Measurements from ENCODE around the gene CCDC92. TPM values are rescaled to one million over a fixed set of nuclear protein-coding genes. Genes with fewer than 3 reads are reported as not detected.
"Not testable (repeated sequence)": the region's sequence is repeated elsewhere in the genome, so short reads cannot be mapped to it uniquely, and the experiment has no call there.

Gene CCDC92
- total RNA-seq, 1 experiment from 2014 or later: 7.4 TPM

DNA sequence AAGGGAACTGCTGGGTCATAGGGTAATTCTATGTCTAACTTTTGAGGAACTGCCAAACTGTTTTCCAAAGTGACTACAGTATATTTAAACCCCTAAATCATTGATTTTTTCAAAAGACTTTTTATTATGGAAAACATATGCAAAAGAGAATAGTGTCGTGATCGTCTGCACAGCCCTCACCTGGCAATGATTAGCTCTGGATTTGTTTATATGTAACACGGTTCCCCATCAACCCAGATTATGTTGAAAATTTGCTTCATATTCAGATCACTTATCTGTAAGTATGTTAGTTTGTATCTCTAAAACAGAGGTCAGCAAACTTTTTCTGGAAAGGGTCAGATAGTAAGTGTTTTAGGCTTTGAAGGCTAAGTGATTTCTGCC, 52.7 kb downstream of the CCDC92 start:
- H3K27me3 ChIP-seq: no peaks in the 10 kb centered on the region
- no peaks in the 10 kb centered on the region for H3K9me3 ChIP-seq
- no peak for DNase-seq
- H3K36me3 ChIP-seq: no peaks in the 10 kb centered on the region
- H3K4me3 ChIP-seq: no peak overlapping the region

DNA sequence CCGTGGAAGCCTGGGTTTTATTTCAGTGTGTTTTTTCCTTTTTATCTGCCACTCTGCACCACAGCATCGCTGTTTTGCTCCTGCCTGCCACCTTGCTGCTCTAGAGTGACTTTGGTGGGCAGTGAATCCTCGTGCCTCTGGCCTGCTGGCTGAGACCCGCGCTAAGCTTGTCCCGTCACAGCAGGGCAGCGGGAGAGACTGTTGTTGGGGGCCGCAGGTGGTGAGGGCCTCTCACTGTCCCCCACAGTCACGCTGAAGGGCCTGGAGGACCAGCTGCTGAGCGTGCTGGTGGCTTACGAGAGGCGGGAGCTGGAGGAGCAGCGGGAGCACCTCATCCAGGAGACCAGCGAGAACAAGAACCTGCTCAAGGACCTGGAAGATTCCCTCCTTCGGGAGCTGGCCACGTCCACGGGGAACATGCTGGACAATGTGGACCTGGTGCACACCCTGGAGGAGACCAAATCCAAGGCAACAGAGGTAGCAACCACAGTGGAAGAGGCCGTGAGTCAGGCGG, 55.2 kb downstream of the CCDC92 start:
- H3K27me3 ChIP-seq: no peaks in the 10 kb centered on the region
- H3K4me3 ChIP-seq: no peak overlapping the region
- no peak for DNase-seq
- H3K9me3 ChIP-seq: no peaks in the 10 kb centered on the region
- no peaks in the 10 kb centered on the region for H3K36me3 ChIP-seq

DNA sequence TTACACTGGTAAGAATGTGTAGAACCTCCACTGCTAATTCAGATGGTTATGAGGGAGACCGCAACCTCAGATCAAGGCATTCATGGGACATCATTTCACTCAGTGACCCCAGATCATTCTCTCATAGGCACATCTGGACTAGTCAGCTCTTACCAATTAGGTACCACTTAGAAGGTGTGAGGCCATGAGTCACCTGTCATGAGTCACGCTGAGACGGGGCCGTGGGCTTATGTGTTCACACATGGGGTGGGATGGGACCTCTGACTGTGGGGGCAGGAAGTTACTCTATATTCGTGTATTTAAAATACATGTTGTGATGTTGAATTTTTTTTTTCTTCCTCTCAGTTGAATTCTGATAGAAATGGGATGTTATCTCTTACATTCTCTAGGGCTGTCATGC, 55.9 kb downstream of the CCDC92 start:
- Histone ChIP-seq H3K4me3 (no peak overlapping the region), H3K36me3 (no peaks in the 10 kb centered on the region), H3K27me3 (no peaks in the 10 kb centered on the region), H3K9me3 (no peaks in the 10 kb centered on the region)
- peak; percentile 23 for DNase-seq

DNA sequence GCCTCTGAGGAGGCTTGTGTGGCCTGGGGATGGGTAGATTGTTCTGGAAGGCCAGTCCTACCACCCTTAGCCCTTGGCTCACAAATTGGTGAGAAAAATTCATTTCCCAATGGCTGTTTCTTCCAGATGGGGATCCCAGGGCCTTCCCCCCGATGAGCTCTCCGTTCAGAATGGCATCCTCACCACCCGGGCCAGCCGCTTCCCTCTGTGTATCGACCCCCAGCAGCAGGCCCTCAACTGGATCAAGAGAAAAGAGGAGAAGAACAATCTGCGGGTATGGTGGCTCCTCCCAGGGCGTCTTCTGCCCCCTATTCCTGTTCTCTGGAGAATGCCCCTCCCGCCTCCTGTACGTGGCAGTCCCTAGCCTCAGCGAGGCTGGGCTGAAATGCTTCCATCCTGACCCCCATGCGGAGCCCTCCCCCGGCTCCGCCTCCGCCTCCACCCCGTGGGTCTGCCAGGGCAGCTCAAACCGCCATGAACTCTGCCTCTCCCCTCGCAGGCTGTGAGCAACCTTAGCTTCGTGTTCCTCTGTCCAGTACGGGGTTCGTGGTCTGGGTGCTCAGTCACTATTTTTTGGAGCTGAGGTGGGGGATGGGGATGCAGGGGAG, 57.8 kb downstream of the CCDC92 start:
- no peak for DNase-seq
- H3K27me3 ChIP-seq: no peaks in the 10 kb centered on the region
- no peaks in the 10 kb centered on the region for H3K9me3 ChIP-seq
- no peak overlapping the region for H3K4me3 ChIP-seq
- H3K36me3 ChIP-seq: no peaks in the 10 kb centered on the region

DNA sequence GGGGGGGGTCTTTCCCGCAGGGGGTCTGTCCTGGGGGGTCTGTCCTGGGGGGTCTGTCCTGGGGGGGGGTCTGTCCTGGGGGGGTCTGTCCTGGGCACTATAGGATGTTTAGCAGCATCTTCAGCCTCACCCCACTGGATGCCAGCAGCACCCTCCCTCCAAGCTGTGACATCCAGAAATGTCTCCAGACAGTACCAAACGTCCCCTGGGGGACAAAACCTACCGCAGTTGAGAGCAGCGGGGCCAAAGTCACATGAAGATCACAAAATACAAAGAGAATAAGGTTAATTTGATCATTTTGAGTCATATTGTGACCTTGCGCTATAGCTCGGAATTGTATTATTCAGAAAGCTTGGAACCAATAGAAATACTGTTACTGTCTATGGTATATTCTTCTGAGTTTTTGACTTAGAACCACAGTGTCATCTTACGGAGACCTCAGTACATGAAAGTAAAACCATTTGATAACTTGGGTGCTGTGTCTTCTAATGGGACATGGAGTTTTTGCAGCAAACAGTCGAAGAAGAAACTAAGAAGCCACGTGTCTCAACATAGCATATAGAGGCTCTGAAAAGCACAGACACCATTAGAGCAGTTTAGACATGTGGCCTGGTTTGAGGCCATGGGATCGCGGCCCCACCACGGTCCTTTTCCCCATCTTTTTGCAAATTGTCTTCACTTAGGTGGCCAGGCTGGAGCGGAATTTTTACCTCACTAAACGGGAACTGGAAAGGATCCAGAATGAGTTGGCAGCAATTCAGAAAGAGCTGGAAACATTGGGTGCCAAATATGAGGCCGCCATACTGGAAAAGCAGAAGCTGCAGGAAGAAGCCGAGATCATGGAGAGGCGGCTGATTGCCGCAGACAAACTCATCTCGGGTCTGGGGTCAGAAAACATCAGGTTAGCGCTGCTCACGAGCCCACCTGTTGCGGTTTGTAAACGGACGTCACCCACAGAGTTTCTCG, 59.9 kb downstream of the CCDC92 start:
- H3K27me3 ChIP-seq: no peaks in the 10 kb centered on the region
- no peak for DNase-seq
- H3K9me3 ChIP-seq: no peaks in the 10 kb centered on the region
- no peak overlapping the region for H3K4me3 ChIP-seq
- no peaks in the 10 kb centered on the region for H3K36me3 ChIP-seq

DNA sequence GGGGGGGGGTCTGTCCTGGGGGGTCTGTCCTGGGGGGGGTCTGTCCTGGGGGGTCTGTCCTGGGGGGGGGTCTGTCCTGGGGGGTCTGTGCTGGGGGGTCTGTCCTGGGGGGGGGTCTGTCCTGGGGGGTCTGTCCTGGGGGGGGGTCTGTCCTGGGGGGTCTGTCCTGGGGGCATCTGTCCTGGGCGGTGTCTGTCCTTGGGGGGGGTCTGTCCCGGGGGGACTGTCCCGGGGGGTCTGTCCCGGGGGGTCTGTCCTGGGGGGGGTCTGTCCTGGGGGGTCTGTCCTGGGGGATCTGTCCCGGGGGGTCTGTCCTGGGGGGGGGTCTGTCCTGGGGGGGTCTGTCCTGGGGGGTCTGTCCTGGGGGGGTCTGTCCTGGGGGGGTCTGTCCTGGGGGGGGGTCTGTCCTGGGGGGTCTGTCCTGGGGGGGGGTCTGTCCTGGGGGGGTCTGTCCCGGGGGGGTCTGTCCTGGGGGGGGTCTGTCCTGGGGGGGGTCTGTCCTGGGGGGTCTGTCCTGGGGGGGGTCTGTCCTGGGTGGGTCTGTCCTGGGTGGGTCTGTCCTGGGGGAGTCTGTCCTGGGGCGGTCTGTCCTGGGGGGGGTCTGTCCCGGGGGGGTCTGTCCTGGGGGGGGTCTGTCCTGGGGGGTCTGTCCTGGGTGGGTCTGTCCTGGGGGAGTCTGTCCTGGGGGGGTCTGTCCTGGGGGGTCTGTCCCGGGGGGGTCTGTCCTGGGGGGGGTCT, 60.8 kb downstream of the CCDC92 start:
- H3K27me3 ChIP-seq, H3K9me3 ChIP-seq, H3K4me3 ChIP-seq, H3K36me3 ChIP-seq, DNase-seq: not testable (repeated sequence)

DNA sequence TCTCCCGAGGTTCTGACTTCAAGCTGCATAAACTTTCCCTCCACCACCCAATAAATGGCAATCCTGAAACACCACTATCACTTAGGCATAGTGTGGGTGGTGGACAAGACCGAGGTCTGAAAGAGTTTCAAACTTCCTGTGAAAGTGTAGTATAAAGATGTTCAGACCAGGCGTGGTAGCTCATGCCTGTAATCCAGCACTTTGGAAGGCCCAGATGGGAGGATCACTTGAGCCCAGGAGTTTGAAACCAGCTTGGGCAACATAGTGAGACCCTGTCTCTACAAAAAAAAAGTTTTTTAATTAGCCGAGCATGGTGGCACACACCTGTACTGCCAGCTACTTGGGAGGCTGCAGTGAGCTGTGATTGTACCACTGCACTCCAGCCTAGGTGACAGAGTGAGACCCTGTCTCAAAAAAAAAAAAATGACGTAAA, 61.9 kb downstream of the CCDC92 start:
- no peaks in the 10 kb centered on the region for H3K27me3 ChIP-seq
- no peak for DNase-seq
- H3K9me3 ChIP-seq: no peaks in the 10 kb centered on the region
- H3K4me3 ChIP-seq: no peak overlapping the region
- no peaks in the 10 kb centered on the region for H3K36me3 ChIP-seq

DNA sequence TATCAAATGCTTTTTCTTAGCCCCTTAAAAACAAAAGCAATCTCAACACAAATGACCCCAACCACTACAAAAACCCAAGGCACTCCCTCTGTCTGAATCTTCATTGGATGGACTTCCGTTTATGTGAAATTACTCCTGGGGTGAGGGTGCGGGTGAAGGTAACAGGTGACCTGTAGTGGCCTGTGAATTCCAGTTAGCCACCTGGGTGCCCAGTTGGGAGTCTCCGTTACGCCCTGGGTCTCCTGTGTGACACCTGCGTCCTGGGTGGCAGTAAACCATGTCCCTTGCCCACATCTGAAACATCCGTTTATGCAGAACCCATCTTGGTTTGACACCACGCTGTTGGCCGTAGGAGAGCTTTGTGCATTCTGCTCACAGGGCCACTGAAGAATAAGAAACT, 62.6 kb downstream of the CCDC92 start:
- Histone ChIP-seq H3K4me3 (no peak overlapping the region), H3K27me3 (no peaks in the 10 kb centered on the region), H3K9me3 (no peaks in the 10 kb centered on the region), H3K36me3 (no peaks in the 10 kb centered on the region)
- no peak for DNase-seq

DNA sequence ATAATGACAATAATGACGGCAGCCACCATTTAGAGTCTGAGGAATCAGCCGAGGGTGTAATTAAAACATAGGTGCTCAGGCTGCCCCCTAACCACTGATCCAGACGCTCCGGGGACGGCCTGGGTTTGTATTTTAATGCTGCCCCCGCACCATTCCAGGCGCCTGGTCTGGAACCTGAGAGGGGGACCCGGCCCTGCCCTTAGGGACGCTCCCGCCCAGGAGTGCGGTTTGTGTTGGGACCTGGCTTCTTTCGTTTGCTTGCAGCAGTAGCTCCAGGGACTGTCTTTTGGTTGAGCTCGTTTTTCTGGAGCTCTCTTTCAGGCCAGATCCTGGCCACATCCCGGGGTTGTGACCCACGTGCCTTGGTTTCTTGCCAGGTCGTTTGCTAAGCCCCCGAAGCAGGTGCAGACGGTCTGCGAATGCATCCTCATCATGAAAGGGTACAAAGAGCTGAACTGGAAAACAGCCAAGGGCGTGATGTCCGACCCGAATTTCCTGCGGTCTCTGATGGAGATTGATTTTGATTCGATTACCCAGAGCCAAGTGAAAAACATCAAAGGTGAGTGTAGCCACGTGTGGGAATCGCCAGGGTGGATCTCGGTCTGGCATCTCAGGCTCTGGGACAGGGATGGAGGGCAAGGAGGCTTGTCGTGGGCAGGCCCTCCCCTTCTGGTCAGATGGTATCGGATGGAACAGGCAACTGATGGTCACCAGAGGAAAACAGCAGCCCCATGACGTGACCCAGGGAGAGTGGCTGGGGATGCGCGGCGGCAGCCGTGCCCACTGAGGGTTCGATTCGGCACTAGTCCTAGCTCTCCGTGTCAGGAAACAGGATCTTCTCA, 63.5 kb downstream of the CCDC92 start:
- no peak for DNase-seq
- Histone ChIP-seq H3K9me3 (no peaks in the 10 kb centered on the region), H3K4me3 (no peak overlapping the region), H3K36me3 (no peaks in the 10 kb centered on the region), H3K27me3 (no peaks in the 10 kb centered on the region; the same call in 1 of the 2 replicates)

DNA sequence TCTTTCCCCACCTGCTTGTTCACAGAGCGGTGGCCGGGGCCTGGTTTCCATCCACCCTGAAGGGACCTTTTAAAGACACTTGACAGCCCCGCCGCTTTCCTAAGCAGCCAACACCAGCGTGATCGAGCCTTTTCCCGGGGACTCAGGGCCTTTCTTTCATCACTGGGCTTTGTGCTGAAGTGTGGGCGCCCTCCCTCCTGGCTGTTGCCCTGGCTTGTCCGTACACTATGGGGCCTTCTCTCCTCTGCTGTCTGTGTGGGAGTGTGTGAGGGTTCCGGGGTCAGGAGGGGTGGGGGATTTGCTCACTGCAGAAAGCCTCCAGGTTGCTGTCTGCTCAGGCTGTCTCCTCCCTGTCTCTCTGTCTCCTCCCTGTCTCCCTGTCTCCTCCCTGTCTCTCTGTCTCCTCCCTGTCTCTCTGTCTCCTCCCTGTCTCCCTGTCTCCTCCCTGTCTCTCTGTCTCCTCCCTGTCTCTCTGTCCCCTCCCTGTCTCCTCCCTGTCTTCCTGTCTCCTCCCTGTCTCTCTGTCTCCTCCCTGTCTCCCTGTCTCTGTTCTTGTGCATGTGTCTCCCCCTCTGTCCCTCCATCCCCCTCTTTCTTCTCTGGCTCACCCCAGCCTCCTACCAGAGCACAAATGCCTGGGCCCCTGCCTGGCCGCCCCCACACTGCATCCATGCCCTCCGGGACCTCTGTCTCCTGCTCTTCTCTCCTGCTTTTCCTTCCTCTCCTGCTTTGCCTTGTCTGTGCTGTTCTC, 64.7 kb downstream of the CCDC92 start:
- H3K9me3 ChIP-seq: no peaks in the 10 kb centered on the region
- no peak overlapping the region for H3K4me3 ChIP-seq
- H3K36me3 ChIP-seq: no peaks in the 10 kb centered on the region
- H3K27me3 ChIP-seq: no peaks in the 10 kb centered on the region; the same call in 1 of the 2 replicates
- DNase-seq: no peak

DNA sequence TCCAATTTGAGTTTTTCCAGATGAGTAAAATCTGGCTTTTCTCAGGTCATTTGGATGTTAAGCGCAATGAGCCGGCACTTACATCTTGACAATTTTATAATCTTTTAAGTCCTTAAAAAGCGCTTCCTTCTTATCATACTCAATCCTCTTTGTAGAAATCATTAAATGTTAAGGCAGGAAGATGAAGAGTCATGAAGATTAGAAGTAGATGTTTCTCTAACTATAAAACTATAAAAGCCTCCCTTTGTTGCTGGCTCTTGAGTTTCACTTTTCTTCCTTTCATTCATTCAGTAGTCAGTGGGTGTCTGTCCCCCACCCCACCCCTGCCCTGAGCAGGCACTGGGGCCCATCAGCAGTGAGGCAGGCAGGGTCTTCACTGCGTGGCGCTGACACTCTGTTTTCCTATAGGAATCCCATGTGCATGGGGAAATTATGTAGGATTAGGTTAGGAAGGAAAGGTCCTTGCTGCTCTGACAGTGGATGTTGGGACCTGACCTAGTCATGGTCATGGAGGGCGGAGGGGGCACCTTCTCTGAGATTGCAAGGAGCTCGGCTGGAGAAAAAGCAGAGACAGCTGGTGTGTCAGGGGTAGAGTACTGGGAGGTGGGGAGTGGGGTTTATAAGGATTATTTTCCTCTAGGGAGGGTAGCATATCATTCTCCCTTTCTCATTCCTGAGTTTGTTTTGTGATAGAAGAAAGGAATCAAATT, 65.8 kb downstream of the CCDC92 start:
- DNase-seq: no peak
- no peaks in the 10 kb centered on the region for H3K9me3 ChIP-seq
- H3K36me3 ChIP-seq: no peaks in the 10 kb centered on the region
- H3K27me3 ChIP-seq: no peaks in the 10 kb centered on the region; the same call in 1 of the 2 replicates
- no peak overlapping the region for H3K4me3 ChIP-seq

DNA sequence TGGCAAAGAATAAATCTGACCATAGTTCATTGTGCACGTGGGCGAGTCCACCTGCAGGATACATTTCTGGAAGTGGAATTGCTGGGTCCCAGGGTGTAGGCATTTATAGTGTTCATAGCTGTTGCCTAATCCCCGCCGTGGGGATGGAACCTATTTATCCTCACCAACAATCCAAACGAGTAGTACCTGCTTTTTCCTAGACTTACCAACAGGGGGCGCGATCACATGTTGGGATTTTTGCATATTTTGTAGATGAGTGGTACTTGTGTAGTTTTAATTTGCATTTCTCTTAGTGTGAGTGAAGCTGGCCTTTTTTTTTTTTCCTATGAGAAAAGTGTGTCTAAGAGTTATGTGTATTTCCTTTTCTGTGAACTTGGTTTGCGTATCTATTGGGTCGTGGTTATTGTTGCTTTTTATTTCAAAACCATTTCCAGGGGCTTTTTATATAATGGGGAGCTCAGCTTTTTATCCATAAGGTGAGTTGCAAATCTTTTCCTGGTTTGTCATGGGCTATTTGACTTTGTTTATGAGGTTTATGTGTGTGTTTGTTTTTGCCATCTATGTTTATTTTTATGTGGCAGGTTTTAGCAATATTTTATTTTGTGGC, 67.2 kb downstream of the CCDC92 start:
- Histone ChIP-seq H3K9me3 (no peaks in the 10 kb centered on the region), H3K4me3 (no peak overlapping the region), H3K36me3 (no peaks in the 10 kb centered on the region), H3K27me3 (no peaks in the 10 kb centered on the region; the same call in 1 of the 2 replicates)
- DNase-seq: peak; percentile 47

DNA sequence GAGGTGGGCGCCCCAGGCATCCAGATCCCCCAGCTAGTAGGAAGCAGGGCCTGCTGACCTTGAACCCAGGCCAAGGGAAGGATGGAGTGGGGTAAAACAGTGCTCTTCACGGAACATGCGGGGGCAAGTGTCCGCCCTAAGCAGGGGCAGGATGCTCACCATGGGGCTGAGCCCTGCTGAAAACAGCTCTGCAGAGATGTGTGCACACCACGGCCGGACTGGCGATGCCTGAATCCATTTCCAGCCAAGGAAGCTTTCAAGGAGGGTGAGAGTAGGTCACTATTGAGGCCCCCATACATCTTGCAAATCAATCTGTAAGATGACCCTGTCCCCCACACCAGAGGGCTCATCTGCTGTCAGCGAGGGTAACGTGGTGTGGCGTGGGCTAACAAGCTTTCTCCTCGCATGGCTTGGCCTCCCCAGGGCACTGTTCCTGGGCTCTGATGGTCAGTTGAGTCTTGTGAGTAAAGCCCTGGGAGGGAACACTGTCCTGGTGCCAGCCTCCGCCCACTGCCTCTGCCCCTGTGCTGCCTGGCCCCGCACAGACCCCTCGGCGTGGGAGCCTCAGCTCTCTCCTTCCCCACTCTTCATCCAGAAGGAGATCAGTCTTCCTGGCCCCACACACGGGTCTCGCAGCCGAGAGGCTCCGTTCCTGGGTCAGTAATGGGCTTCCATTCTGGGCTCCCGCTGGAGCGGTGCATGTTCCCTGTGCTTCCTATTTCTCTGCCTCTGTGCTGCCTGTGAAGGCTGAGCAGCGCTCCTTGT, 69.1 kb downstream of the CCDC92 start:
- no peak overlapping the region for H3K4me3 ChIP-seq
- H3K36me3 ChIP-seq: no peaks in the 10 kb centered on the region
- H3K27me3 ChIP-seq: no peaks in the 10 kb centered on the region; the same call in 1 of the 2 replicates
- H3K9me3 ChIP-seq: no peaks in the 10 kb centered on the region
- DNase-seq: no peak

DNA sequence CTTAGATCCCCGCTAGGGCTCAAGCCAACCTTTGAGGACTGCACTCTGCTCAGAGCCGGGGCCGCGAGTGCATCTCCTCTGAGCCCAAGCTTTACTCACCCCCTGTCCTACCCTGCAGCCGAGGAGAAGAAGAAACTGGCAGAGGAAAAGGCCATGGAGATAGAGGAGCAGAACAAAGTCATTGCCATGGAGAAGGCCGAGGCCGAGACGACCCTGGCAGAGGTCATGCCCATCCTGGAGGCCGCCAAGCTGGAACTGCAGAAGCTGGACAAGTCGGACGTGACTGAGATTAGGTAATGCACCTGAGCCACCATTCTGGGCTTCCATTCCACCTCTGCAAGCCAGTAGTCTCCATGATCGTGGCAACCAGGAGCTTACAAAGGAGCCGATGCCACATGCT, 69.8 kb downstream of the CCDC92 start:
- DNase-seq: no peak
- H3K27me3 ChIP-seq: no peaks in the 10 kb centered on the region; the same call in 1 of the 2 replicates
- no peaks in the 10 kb centered on the region for H3K36me3 ChIP-seq
- H3K9me3 ChIP-seq: no peaks in the 10 kb centered on the region
- H3K4me3 ChIP-seq: no peak overlapping the region

All from MG63 (cell line).